SH-SY5Y (cell line): Measurements from ENCODE around the gene FBXL16.

Experiments
- GATA2 ChIP-seq: IDR thresholded peaks from 2 replicates; pipeline ENCODE4 v1.6.1; 2011; ENCODE audit warnings: mild to moderate bottlenecking, low read depth, low read length
- GATA3 ChIP-seq: IDR thresholded peaks from 2 replicates; pipeline ENCODE4 v1.6.1; 2011; ENCODE audit warnings: low read depth, mild to moderate bottlenecking, low read length, moderate library complexity

DNA sequence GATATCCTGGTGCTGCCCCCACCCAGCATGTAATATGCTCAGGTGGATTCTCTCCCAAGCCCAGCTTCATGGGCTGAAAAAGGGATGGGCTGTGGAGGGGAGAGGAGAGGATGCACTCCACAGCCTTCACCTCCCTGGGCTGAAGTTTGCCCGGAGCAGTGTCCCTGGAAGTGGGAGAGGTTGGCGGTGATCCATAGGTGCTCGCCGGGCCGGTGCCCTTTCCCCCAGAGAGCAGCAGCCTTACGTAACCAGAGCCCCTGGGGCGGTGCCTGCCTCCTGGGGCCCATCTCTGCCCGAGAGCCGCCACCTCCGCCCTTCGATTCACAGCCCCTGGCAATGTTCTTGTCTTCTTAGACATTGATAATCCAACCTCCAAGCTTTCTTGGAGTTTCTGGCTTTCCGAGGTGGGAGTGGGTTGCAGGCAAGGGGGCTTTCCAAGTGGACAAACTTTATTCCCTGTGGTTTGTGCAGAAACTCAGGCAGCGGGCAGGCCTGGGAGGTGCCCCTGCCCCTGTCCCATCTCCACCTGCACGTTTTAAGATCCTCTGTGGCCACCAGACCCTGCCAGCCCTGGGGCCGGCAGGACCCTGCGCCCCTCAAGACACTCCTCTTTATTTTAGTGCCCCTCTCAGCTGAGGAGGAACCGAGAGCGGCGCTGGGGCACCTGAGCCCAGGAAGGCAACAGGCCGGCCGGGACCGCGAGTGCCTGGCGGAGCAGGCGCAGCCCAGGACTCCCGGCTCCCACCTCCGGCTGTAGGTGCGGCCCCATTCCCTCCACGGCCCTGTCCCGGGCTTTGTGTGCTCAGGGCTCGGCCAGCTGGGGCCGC, 59.5 kb downstream of the FBXL16 start:
- TF ChIP-seq GATA2 (no peak), GATA3 (no peak)
